Keratinocyte (primary cell): ENCODE measurements around the gene RABGGTB. TPM values are rescaled to one million over a fixed set of nuclear protein-coding genes. Genes with fewer than 3 reads are reported as not detected.

Experiments
- DNase-seq: peaks from one replicate; pipeline ENCODE4 v3.0.0-alpha.2; 2011; ENCODE audit warnings: low read depth, missing footprints, low spot score
- FAIRE-seq: peaks from 2 replicates; lab custom pipeline; 2011; peaks lifted over from hg19 to GRCh38; lab: Jason Lieb, UNC
- H2AFZ ChIP-seq: 2 replicates; pipeline ENCODE4 v1.6.0; 2012; ENCODE audit warnings: low read length, control low read depth, inconsistent platforms; ENCODE audit not compliant: control insufficient read depth
- H3K27ac ChIP-seq: 2 replicates; pipeline ENCODE4 v1.5.1; 2011; ENCODE audit warnings: low read length; ENCODE audit not compliant: control insufficient read depth, insufficient read depth
- H3K27me3 ChIP-seq: 3 replicates; pipeline ENCODE4 v1.6.0; 2011; ENCODE audit warnings: low read length; ENCODE audit not compliant: control insufficient read depth, insufficient read depth; ENCODE audit errors: extremely low read depth
- H3K36me3 ChIP-seq, 2 experiments: 2 replicates in 1 of 2; 3 replicates in 1 of 2; pipeline ENCODE4 v1.5.1; 2011; ENCODE audit warnings: low read length in 2 of 2, mild to moderate bottlenecking in 1 of 2; ENCODE audit not compliant: control insufficient read depth in 2 of 2, insufficient read depth in 2 of 2; ENCODE audit errors: extremely low read depth in 1 of 2
- H3K4me1 ChIP-seq: 3 replicates; pipeline ENCODE4 v1.5.1; 2011; ENCODE audit warnings: low read length; ENCODE audit not compliant: control insufficient read depth, insufficient read depth; ENCODE audit errors: extremely low read depth
- H3K4me2 ChIP-seq: 3 replicates; pipeline ENCODE4 v1.6.0; 2011; ENCODE audit warnings: low read depth, low read length; ENCODE audit not compliant: control insufficient read depth, insufficient read depth; ENCODE audit errors: extremely low read depth
- H3K4me3 ChIP-seq, 3 experiments: fragments of 200-600 bp in 1 of 3; sonication (generic) in 1 of 3; 2 replicates in 2 of 3; 3 replicates in 1 of 3; pipeline ENCODE4 v1.5.1; 2011 to 2016; ENCODE audit warnings: low read length in 3 of 3, mild to moderate bottlenecking in 3 of 3, control low read depth in 2 of 3, inconsistent platforms in 1 of 3, low read depth in 1 of 3, mixed read lengths in 1 of 3, mixed run types in 1 of 3, moderate library complexity in 1 of 3; ENCODE audit not compliant: control insufficient read depth in 2 of 3, insufficient read depth in 2 of 3; ENCODE audit errors: extremely low read depth in 1 of 3
- H3K79me2 ChIP-seq: 2 replicates; pipeline ENCODE4 v1.6.0; 2012; ENCODE audit warnings: low read length; ENCODE audit not compliant: control insufficient read depth, insufficient read depth
- H3K9ac ChIP-seq: 3 replicates; pipeline ENCODE4 v1.6.0; 2011; ENCODE audit warnings: low read length; ENCODE audit not compliant: control insufficient read depth, insufficient read depth; ENCODE audit errors: extremely low read depth
- H3K9me1 ChIP-seq: 3 replicates; pipeline ENCODE4 v1.6.0; 2011; ENCODE audit warnings: low read length; ENCODE audit not compliant: control insufficient read depth, insufficient read depth; ENCODE audit errors: extremely low read depth
- H3K9me3 ChIP-seq: 2 replicates; pipeline ENCODE4 v1.5.1; 2012; ENCODE audit warnings: low read depth, low read length; ENCODE audit not compliant: control insufficient read depth
- H4K20me1 ChIP-seq: 3 replicates; pipeline ENCODE4 v1.6.0; 2011; ENCODE audit warnings: low read length; ENCODE audit not compliant: control insufficient read depth, insufficient read depth; ENCODE audit errors: extremely low read depth
- CTCF ChIP-seq, 3 experiments: IDR thresholded peaks in 1 of 3; conservative IDR thresholded peaks in 1 of 3; optimal IDR thresholded peaks in 1 of 3; 2 replicates in 2 of 3; 3 replicates in 1 of 3; pipeline versions ENCODE3 to v1.5.1; 2011; ENCODE audit warnings: low read length in 3 of 3, mild to moderate bottlenecking in 3 of 3, moderate library complexity in 2 of 3, control low read depth in 1 of 3, inconsistent platforms in 1 of 3; ENCODE audit not compliant: insufficient read depth in 2 of 3; ENCODE audit errors: extremely low read depth in 1 of 3
- EZH2 ChIP-seq: IDR thresholded peaks from one replicate; pipeline ENCODE4 v1.6.1; 2012; ENCODE audit warnings: inconsistent platforms, mild to moderate bottlenecking, low read length, moderate library complexity
- dilution Hi-C: fragments of 300-500 bp; cut with MboI; formaldehyde crosslinking; loops from one replicate; pipeline ENCODE4 v1.7.0; 2020; ENCODE audit warnings: low sequenced_read_pairs; ENCODE audit not compliant: extremely low pct_ligation_motif_present
- polyA plus RNA-seq, 5 experiments: library from polyadenylated mRNA; depleted of rRNA in 3 of 5; stranded (reverse) in 3 of 5; stranded (forward) in 1 of 5; unstranded in 1 of 5; fragments of >200 nt; gene quantifications; 1 replicate in 1 of 5; 2 replicates in 3 of 5; 3 replicates in 1 of 5; pipeline versions ENCODE4 v1.2.1 to v1.2.3, GENCODE V29; 2011 to 2012; ENCODE audit warnings: missing spikeins in 2 of 5, low read depth in 1 of 5, low replicate concordance in 1 of 5

Gene RABGGTB
- polyA plus RNA-seq, 1 donor (not counting 4 experiments of a cell fraction or from before 2014, with no cell fraction given), result 243 TPM

- H3K36me3 ChIP-seq, result no peaks in the 10 kb centered on the region
- FAIRE-seq (no peak), DNase-seq (no peak)
- H3K9ac ChIP-seq, result no peak overlapping the region
- TF ChIP-seq EZH2, result no peak
- TF ChIP-seq CTCF (optimal IDR thresholded peaks at IDR 0.05 in 1 of 3, IDR thresholded peaks at IDR 0.05 in 1 of 3, conservative IDR thresholded peaks at IDR 0.05 in 1 of 3; ENCODE audit: extremely low read depth in 1 of 3, insufficient read depth in 2 of 3, low read length in 3 of 3), result no peak
- no peaks in the 10 kb centered on the region for H4K20me1 ChIP-seq
- H3K4me3 ChIP-seq, result no peak overlapping the region
- H3K4me1 ChIP-seq, result no peaks in the 10 kb centered on the region
- no peak overlapping the region for H3K4me2 ChIP-seq
- H3K9me1 ChIP-seq, result no peaks in the 10 kb centered on the region
- no peak overlapping the region for H2AFZ ChIP-seq
- H3K27ac ChIP-seq, result no peak overlapping the region
- dilution Hi-C loops, result no loop called here
- no peaks in the 10 kb centered on the region for H3K9me3 ChIP-seq
- no peaks in the 10 kb centered on the region for H3K27me3 ChIP-seq
- H3K79me2 ChIP-seq, result no peaks in the 10 kb centered on the region
Observed at GRCh38 chr1:75836528-75837100, 50.6 kb downstream of the RABGGTB start.

- H3K4me3 ChIP-seq, result no peak overlapping the region
- H3K79me2 ChIP-seq, result no peaks in the 10 kb centered on the region
- H2AFZ ChIP-seq, result no peak overlapping the region
- H3K4me1 ChIP-seq, result no peaks in the 10 kb centered on the region
- H3K9me1 ChIP-seq, result no peaks in the 10 kb centered on the region
- no peak for DNase-seq
- no peak overlapping the region for H3K27ac ChIP-seq
- TF ChIP-seq CTCF (optimal IDR thresholded peaks at IDR 0.05 in 1 of 3, IDR thresholded peaks at IDR 0.05 in 1 of 3, conservative IDR thresholded peaks at IDR 0.05 in 1 of 3; ENCODE audit: extremely low read depth in 1 of 3, insufficient read depth in 2 of 3, low read length in 3 of 3), result no peak
- no peak for TF ChIP-seq EZH2
- dilution Hi-C loops, result no loop called here
- H3K27me3 ChIP-seq, result no peaks in the 10 kb centered on the region
- no peaks in the 10 kb centered on the region for H3K36me3 ChIP-seq
- H3K9me3 ChIP-seq, result no peaks in the 10 kb centered on the region
- no peak overlapping the region for H3K4me2 ChIP-seq
- no peak for FAIRE-seq
- H3K9ac ChIP-seq, result no peak overlapping the region
- H4K20me1 ChIP-seq, result no peaks in the 10 kb centered on the region
Observed at GRCh38 chr1:75838079-75838478, 52.0 kb downstream of the RABGGTB start.
